Ishikawa (cell line): ENCODE measurements around the gene PRR36.

Experiments
- EP300 ChIP-seq: IDR thresholded peaks from 2 replicates; pipeline ENCODE4 v1.6.1; 2012; ENCODE audit warnings: borderline replicate concordance
- NFIC ChIP-seq: IDR thresholded peaks from 2 replicates; pipeline ENCODE4 v1.6.1; 2012
- RAD21 ChIP-seq: IDR thresholded peaks from 2 replicates; pipeline ENCODE4 v1.6.1; 2012; ENCODE audit warnings: low read depth
- TAF1 ChIP-seq: IDR thresholded peaks from 2 replicates; pipeline ENCODE4 v1.6.1; 2012; ENCODE audit warnings: low read depth, mild to moderate bottlenecking
- TCF12 ChIP-seq: IDR thresholded peaks from 2 replicates; pipeline ENCODE4 v1.6.1; 2012; ENCODE audit warnings: low read depth
- YY1 ChIP-seq: IDR thresholded peaks from 2 replicates; pipeline ENCODE4 v1.6.1; 2012; ENCODE audit warnings: low read depth
- TF ChIP-seq, protein P1 (sequence below): IDR thresholded peaks from 2 replicates; pipeline ENCODE4 v1.6.1; 2012
- TF ChIP-seq, protein P2 (sequence below): IDR thresholded peaks from 2 replicates; pipeline ENCODE4 v1.6.1; 2012; ENCODE audit warnings: low read depth, mild to moderate bottlenecking

DNA sequence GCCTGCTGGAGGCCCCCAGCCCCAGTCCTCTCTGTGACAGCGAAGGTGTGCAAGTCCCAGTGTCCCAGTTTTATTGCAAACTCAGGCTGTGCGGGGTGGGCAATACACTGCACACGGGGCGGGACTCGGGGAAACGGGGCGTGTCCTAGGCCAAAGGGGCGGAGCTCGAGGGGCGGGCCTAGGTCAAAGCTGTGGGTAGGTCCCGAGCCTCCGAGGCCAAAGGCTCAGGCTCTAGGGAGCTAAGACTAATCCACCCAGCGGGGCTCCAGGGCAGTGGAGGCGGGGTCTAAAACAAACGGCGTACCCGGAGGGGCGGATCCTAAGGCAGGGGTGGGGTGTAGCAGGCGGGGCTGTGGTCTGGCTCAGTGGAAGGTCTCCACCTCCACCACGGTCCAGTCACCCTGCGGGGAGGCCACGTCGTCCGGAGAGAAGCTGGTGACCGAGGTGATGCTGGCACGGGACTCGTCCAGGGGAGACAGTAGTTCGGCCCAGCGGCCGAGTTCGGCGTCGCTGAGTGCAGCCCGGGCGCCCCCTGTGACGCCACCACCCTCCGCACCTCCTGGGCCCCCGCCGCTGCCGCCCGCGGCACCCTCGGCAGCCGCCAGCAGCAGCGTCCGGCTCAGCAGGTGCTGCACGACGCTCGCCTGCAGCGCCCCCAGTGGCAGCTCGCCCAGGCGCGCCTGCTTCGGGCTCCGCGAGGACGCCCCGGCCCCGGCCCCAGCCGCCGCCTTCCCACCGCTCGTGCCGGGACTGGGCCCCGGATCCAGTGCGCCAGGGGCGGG, 5.3 kb downstream of the PRR36 start:
- TF ChIP-seq, protein P1, sequence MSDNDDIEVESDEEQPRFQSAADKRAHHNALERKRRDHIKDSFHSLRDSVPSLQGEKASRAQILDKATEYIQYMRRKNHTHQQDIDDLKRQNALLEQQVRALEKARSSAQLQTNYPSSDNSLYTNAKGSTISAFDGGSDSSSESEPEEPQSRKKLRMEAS, result peak; percentile 63
- TF ChIP-seq TCF12, result no peak
- TF ChIP-seq TAF1, result no peak; the same call in 1 of the 2 replicates
- peak; percentile 31; the same call in 1 of the 2 replicates for TF ChIP-seq RAD21
- TF ChIP-seq, protein P2, sequence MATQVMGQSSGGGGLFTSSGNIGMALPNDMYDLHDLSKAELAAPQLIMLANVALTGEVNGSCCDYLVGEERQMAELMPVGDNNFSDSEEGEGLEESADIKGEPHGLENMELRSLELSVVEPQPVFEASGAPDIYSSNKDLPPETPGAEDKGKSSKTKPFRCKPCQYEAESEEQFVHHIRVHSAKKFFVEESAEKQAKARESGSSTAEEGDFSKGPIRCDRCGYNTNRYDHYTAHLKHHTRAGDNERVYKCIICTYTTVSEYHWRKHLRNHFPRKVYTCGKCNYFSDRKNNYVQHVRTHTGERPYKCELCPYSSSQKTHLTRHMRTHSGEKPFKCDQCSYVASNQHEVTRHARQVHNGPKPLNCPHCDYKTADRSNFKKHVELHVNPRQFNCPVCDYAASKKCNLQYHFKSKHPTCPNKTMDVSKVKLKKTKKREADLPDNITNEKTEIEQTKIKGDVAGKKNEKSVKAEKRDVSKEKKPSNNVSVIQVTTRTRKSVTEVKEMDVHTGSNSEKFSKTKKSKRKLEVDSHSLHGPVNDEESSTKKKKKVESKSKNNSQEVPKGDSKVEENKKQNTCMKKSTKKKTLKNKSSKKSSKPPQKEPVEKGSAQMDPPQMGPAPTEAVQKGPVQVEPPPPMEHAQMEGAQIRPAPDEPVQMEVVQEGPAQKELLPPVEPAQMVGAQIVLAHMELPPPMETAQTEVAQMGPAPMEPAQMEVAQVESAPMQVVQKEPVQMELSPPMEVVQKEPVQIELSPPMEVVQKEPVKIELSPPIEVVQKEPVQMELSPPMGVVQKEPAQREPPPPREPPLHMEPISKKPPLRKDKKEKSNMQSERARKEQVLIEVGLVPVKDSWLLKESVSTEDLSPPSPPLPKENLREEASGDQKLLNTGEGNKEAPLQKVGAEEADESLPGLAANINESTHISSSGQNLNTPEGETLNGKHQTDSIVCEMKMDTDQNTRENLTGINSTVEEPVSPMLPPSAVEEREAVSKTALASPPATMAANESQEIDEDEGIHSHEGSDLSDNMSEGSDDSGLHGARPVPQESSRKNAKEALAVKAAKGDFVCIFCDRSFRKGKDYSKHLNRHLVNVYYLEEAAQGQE, result no peak
- TF ChIP-seq YY1, result no peak
- TF ChIP-seq EP300, result no peak; the same call in 1 of the 2 replicates
- TF ChIP-seq NFIC, result peak; percentile 18; the same call in 1 of the 2 replicates
